Neural progenitor cell (in vitro differentiated cells): ENCODE measurements around the gene CIRBP. TPM values are rescaled to one million over a fixed set of nuclear protein-coding genes. Genes with fewer than 3 reads are reported as not detected.
"Not testable (repeated sequence)": the region's sequence is repeated elsewhere in the genome, so short reads cannot be mapped to it uniquely, and the experiment has no call there.

Experiments
- DNase-seq: peaks from one replicate; pipeline ENCODE4 v3.0.0-alpha.2; 2016; ENCODE audit warnings: low spot score
- H2AFZ ChIP-seq: fragments of 200-600 bp; sonication (generic); replicated peaks from 2 replicates; pipeline ENCODE4 v1.6.1; 2016; ENCODE audit warnings: antibody characterized with exemption
- H3F3A ChIP-seq: fragments of 200-600 bp; sonication (generic); 2 replicates; pipeline ENCODE4 v1.6.1; 2016; ENCODE audit warnings: antibody characterized with exemption, low read depth
- H3K27ac ChIP-seq: fragments of 200-600 bp; sonication (generic); 2 replicates; pipeline ENCODE4 v1.5.1; 2016; ENCODE audit warnings: mild to moderate bottlenecking
- H3K27me3 ChIP-seq: fragments of 200-600 bp; sonication (generic); 2 replicates; pipeline ENCODE4 v1.6.1; 2016; ENCODE audit warnings: mild to moderate bottlenecking, moderate library complexity
- H3K36me3 ChIP-seq: fragments of 200-600 bp; sonication (generic); 2 replicates; pipeline ENCODE4 v1.5.1; 2016
- H3K4me1 ChIP-seq: fragments of 200-600 bp; sonication (generic); 2 replicates; pipeline ENCODE4 v1.6.1; 2016; ENCODE audit warnings: mixed run types
- H3K4me2 ChIP-seq: fragments of 200-600 bp; sonication (generic); 2 replicates; pipeline ENCODE4 v1.6.1; 2016
- H3K4me3 ChIP-seq: fragments of 200-600 bp; sonication (generic); 2 replicates; pipeline ENCODE4 v1.5.1; 2016
- H3K79me2 ChIP-seq: fragments of 200-600 bp; sonication (generic); 2 replicates; pipeline ENCODE4 v1.6.1; 2016; ENCODE audit warnings: low read depth
- H3K9ac ChIP-seq: fragments of 200-600 bp; sonication (generic); 2 replicates; pipeline ENCODE4 v1.6.1; 2016
- H3K9me3 ChIP-seq: fragments of 200-600 bp; sonication (generic); 2 replicates; pipeline ENCODE4 v1.5.1; 2016; ENCODE audit warnings: low read depth
- H4K20me1 ChIP-seq: fragments of 200-600 bp; sonication (generic); 2 replicates; pipeline ENCODE4 v1.6.1; 2016; ENCODE audit warnings: low read depth
- H3K27ac Mint-ChIP-seq: 3 replicates; pipeline ENCODE4 v1.8.0; 2021; ENCODE audit warnings: mixed read lengths
- H3K27me3 Mint-ChIP-seq: 2 replicates; pipeline ENCODE4 v1.8.0; 2022; ENCODE audit warnings: low read depth, mild to moderate bottlenecking, inconsistent platforms, moderate library complexity, mixed read lengths; ENCODE audit not compliant: insufficient read depth
- H3K36me3 Mint-ChIP-seq: 3 replicates; pipeline ENCODE4 v1.8.0; 2021; ENCODE audit warnings: mixed read lengths
- H3K4me1 Mint-ChIP-seq: 3 replicates; pipeline ENCODE4 v1.8.0; 2021; ENCODE audit warnings: mixed read lengths
- H3K4me3 Mint-ChIP-seq: 3 replicates; pipeline ENCODE4 v1.8.0; 2021; ENCODE audit warnings: mild to moderate bottlenecking, moderate library complexity, mixed read lengths
- H3K9me3 Mint-ChIP-seq: 3 replicates; pipeline ENCODE4 v1.8.0; 2020; ENCODE audit warnings: mixed read lengths
- CTCF ChIP-seq: fragments of 200-600 bp; sonication (generic); IDR thresholded peaks from 2 replicates; pipeline ENCODE4 v1.5.1; 2017; ENCODE audit warnings: antibody characterized with exemption, mild to moderate bottlenecking
- EZH2 ChIP-seq: fragments of 200-600 bp; sonication (generic); IDR thresholded peaks from 2 replicates; pipeline ENCODE4 v1.6.1; 2017; ENCODE audit warnings: antibody characterized with exemption, mild to moderate bottlenecking, moderate library complexity
- EZH2phosphoT487 ChIP-seq: fragments of 200-600 bp; sonication (generic); IDR thresholded peaks from 2 replicates; pipeline ENCODE4 v1.6.1; 2017; ENCODE audit warnings: antibody characterized with exemption
- total RNA-seq: library from RNA; depleted of rRNA; stranded (reverse); fragments of >200 nt; gene quantifications from 2 replicates; pipeline ENCODE4 v1.2.3, GENCODE V29; 2015; ENCODE audit warnings: low replicate concordance

The CIRBP gene
- total RNA-seq, 1 donor from 2014 or later = 395 TPM

DNA sequence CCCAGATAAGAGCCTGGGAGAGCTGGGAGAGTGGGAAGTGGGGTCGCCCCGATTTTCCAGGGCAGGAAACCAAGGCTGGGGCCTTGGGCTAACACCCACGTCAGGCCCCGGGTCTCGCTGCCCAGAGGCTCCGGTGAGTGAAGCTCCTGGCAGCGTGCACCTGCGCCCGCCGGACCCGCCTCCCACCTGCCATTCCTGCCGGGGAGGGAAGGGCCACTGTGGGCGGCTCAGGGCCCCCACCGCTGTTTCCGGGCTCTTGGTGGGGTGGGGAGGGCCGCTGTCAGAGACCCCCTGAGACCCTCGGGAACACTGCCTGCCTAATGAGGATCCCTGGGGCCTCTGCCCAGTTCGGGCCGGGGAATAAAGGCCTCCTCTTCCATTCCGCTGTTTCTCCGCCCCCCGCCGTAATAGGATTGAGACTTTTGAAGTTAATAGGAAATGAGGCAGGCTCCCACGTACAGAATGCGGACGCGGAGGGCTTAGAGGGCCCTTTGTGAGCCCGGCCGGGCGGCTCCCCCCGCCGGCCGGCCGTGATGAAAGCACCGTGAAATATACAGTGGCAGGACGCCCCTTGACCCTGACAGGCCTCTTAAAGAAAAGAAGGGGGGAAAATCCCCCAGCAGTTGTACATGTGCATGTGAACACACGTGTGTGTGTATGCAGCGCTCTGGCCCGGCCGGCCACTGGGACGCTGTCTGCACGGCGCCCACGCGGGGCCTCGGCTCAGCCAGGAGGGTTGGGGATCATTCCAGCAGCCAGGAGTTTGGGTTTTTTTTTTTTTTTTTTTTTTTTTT lies 49.7 kb downstream of the CIRBP start:
- Histone ChIP-seq H2AFZ (no peak overlapping the region), H3K36me3 (no peaks in the 10 kb centered on the region), H3K27me3 (peaks cover 29% of the 10 kb centered on the region), H3K9me3 (no peaks in the 10 kb centered on the region), H3K79me2 (no peaks in the 10 kb centered on the region), H3K4me3 (peak overlapping the region; percentile 8), H3K9ac (no peak overlapping the region), H3K27ac (no peak overlapping the region), H3K4me1 (peaks cover 9% of the 10 kb centered on the region), H3K4me2 (peak overlapping the region; percentile 69), H4K20me1 (no peaks in the 10 kb centered on the region), H3F3A (peaks cover 27% of the 10 kb centered on the region)
- Mint-ChIP-seq H3K27ac (no peak overlapping the region), H3K27me3 (peaks cover 15% of the 10 kb centered on the region), H3K4me1 (peaks cover 29% of the 10 kb centered on the region), H3K36me3 (no peaks in the 10 kb centered on the region), H3K4me3 (no peak overlapping the region), H3K9me3 (peaks cover 3% of the 10 kb centered on the region)
- TF ChIP-seq CTCF (peak; percentile 29), EZH2phosphoT487 (no peak)
- DNase-seq = peak; percentile 76

DNA sequence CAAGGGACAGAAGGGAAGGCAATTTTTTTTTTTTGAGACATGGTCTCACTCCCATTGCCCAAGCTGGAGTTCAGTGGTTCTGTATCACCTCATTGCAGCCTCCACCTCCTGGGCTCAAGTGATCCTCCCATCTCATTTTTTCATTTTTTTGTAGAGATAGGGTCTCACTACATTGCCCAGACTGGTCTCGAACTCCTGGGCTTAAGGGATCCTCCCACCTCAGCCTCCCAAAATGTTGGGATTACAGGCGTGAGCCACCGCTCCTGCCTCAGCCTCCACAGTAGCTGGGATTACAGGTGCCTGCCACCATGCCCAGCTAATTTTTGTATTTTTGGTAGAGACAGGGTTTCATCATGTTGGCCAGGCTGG lies 51.1 kb downstream of the CIRBP start:
- Histone ChIP-seq H3K27me3 (peaks cover 24% of the 10 kb centered on the region), H3F3A (peaks cover 23% of the 10 kb centered on the region)
- H3K36me3 Mint-ChIP-seq, DNase-seq, H4K20me1 ChIP-seq, H2AFZ ChIP-seq, H3K4me3 ChIP-seq, H3K9me3 ChIP-seq, H3K4me3 Mint-ChIP-seq, H3K27ac Mint-ChIP-seq, H3K4me1 ChIP-seq, H3K79me2 ChIP-seq, H3K9me3 Mint-ChIP-seq, H3K9ac ChIP-seq, H3K27ac ChIP-seq, H3K36me3 ChIP-seq, H3K4me2 ChIP-seq: not testable (repeated sequence)
- peaks cover 14% of the 10 kb centered on the region for H3K27me3 Mint-ChIP-seq
- H3K4me1 Mint-ChIP-seq = peaks cover 31% of the 10 kb centered on the region

DNA sequence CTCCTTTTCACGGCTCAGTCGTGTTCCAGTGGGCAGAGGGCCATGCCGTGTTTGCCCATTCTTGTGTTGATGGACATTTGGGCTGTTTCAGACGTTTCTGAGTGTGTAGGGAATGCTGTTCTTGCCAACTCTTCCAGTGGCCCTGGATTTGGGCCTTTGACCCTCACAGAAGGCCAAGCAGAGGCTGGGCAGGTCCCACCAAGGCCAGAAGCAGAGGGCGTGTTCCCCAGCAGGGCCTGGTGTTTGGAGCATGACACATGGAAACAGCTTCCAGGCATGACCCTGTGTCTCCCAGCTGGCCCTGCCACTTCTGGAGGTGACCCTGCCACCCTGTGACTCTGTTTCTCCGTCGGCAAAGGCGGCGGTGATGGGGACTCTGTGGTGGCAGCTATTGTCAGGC lies 52.4 kb downstream of the CIRBP start:
- H3K4me1 ChIP-seq = peaks cover 9% of the 10 kb centered on the region
- Mint-ChIP-seq H3K4me1 (peaks cover 31% of the 10 kb centered on the region), H3K9me3 (peaks cover 3% of the 10 kb centered on the region), H3K27ac (no peak overlapping the region), H3K4me3 (no peak overlapping the region), H3K27me3 (peaks cover 12% of the 10 kb centered on the region), H3K36me3 (no peaks in the 10 kb centered on the region)
- H3K27ac ChIP-seq = no peak overlapping the region
- no peaks in the 10 kb centered on the region for H3K9me3 ChIP-seq
- no peak for DNase-seq
- H3F3A ChIP-seq = peaks cover 23% of the 10 kb centered on the region
- peaks cover 11% of the 10 kb centered on the region for H3K27me3 ChIP-seq
- no peak overlapping the region for H3K4me2 ChIP-seq
- TF ChIP-seq CTCF (no peak), EZH2phosphoT487 (no peak), EZH2 (no peak)
- H3K9ac ChIP-seq = no peak overlapping the region
- no peak overlapping the region for H2AFZ ChIP-seq
- no peaks in the 10 kb centered on the region for H3K36me3 ChIP-seq
- no peaks in the 10 kb centered on the region for H3K79me2 ChIP-seq
- no peaks in the 10 kb centered on the region for H4K20me1 ChIP-seq
- no peak overlapping the region for H3K4me3 ChIP-seq

DNA sequence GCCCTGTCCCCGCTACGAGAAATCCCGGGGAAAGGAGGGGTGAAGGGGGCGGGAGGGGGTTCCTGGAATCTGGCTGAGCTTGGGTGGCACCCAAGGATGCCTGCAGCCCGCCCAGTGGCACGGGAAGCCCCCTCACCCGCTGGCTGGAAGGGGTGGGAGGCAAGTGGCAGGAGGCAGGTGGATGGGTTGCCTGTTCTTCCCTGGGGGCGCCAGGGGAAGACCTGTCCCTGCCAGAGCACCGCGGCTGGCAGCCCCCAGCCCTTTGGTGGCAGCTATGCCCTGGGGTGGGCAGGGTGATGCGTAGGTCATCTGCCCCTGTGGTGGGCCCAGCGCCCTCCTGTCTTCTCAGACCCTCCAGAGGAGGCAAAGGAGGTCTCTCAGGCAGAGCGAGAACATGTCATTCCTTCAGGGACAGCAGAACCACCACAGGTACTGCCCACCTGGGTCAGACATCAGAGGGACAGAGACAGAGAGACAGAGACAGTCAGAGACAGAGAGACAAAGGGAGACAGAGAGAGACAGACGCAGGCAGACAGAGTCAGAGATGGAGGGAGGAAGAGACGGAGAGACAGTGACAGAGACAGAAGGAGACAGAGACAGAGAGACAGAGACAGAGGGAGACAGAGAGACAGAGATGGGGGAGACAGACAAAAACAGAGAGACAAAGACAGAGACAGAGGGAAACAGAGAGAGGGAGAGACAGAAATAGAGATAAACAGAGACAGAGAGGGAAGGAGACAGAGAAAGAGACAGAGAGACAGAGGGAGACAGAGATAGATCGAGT lies 53.3 kb downstream of the CIRBP start:
- H3K36me3 ChIP-seq = no peaks in the 10 kb centered on the region
- H3F3A ChIP-seq = peaks cover 24% of the 10 kb centered on the region
- Mint-ChIP-seq H3K27me3 (peaks cover 10% of the 10 kb centered on the region), H3K4me3 (no peak overlapping the region), H3K4me1 (peaks cover 31% of the 10 kb centered on the region), H3K36me3 (no peaks in the 10 kb centered on the region), H3K9me3 (peaks cover 2% of the 10 kb centered on the region), H3K27ac (peak overlapping the region; percentile 29)
- no peaks in the 10 kb centered on the region for H3K9me3 ChIP-seq
- no peak for DNase-seq
- no peak for TF ChIP-seq CTCF
- TF ChIP-seq EZH2 = no peak
- no peak for TF ChIP-seq EZH2phosphoT487
- no peak overlapping the region for H2AFZ ChIP-seq
- no peaks in the 10 kb centered on the region for H4K20me1 ChIP-seq
- no peak overlapping the region for H3K27ac ChIP-seq
- no peak overlapping the region for H3K4me3 ChIP-seq
- no peak overlapping the region for H3K4me2 ChIP-seq
- H3K79me2 ChIP-seq = no peaks in the 10 kb centered on the region
- no peak overlapping the region for H3K9ac ChIP-seq
- H3K4me1 ChIP-seq = peaks cover 9% of the 10 kb centered on the region
- H3K27me3 ChIP-seq = peaks cover 3% of the 10 kb centered on the region
